ENCODE results near the gene HES2.
"Not testable (repeated sequence)": the region's sequence is repeated elsewhere in the genome, so short reads cannot be mapped to it uniquely, and the experiment has no call there.

HES2 gene

GRCh38 chr1:6453895-6454855, 34.5 kb upstream of the HES2 start:
- DNase-seq (ENCODE audit: low read depth): not testable (repeated sequence)

GRCh38 chr1:6450943-6451373, 31.2 kb upstream of the HES2 start:
- DNase-seq (ENCODE audit: low read depth): no peak

GRCh38 chr1:6450486-6450885, 30.8 kb upstream of the HES2 start:
- DNase-seq (ENCODE audit: low read depth): not testable (repeated sequence)

- no peak for DNase-seq (ENCODE audit: low read depth)
Measured at GRCh38 chr1:6450005-6450450, 30.3 kb upstream of the HES2 start.

- DNase-seq (ENCODE audit: low read depth): no peak
Measured at GRCh38 chr1:6448749-6449631, 29.3 kb upstream of the HES2 start.

DNA sequence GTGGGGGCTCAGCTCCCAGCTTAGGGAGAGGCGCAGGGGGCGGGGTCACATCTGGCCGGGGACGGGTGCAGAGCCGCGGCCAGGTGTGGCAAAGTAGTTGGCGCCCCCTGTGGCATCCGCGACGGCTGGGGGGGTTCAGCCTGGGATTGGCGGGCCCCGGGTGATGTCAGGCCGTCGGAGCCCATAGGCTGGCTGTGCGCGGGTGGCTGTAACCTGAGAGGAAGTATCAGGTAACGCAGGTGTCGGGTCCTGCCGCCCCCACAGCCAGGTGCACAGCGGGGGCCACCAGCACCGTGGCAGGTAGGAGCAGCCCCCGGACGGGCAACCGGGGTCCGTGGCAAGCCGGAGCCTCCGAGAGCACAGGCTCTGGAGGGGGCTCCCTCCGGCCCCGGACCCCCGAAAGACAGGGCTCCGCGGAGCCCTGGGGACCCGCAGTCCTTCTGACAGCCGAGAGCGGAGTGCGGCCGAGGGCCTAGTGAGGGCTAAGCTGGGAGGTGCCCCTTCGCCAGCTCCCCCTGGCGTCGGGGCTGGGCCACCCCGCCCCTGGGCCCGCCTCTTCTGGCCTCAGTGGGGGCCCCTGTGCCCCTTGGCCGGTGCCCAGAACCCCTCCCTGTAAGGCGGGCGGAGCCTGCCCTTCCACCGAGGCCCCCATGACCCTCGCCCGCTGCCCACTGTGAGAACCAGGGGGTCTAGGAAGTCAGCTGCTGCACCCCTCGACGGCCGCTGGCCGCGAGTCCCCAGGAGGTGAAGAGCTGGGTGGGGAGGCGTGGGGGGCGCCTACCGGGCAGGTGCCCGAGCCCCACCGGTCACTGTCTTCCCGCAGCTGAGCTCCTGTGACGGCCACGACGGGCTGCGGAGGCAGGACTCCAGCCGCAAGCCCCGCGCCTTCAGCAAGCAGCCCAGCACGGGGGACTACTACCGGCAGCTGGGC, 28.4 kb upstream of the HES2 start:
- no peak for DNase-seq (ENCODE audit: low read depth)

- DNase-seq (ENCODE audit: low read depth): no peak
Measured at GRCh38 chr1:6447016-6447817, 27.5 kb upstream of the HES2 start.

DNA sequence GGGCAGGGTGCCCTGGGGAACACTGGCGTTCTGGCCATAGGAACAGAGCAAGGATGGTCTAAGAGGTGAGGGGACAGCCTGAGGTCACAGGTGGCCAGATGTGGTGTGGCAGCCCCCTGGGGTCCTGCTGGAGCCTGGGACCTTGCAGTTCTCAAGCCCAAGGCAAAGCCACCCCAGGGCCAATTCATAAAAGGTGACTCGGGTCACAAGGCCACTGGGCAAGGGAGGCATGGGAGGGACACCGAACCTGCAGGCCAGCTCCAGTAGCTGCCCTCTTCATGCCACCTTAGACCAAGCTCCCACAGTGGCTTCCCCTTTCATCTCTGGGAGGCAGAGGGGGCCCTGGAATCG, 26.9 kb upstream of the HES2 start:
- DNase-seq (ENCODE audit: low read depth): no peak

DNA sequence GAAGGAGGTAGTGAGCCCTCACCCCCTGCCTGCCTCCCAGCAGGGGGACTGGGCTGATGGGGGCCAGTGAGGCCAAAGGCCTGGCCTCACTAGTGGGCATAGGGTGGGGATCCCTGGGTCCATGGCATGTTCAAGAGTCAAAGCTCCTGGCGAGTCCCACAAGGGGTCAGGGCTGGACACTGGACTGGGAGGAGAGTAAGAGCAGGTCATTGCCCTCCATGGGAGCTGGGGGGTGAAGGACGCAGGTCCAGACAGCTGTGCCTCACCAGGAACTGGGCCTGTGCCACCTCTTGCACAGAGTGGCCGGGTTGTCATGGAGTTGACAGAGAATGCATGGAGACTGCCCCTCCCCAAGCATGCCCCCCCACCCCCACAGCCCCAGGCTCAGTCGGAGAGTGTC, 26.2 kb upstream of the HES2 start:
- not testable (repeated sequence) for DNase-seq (ENCODE audit: low read depth)

- no peak for DNase-seq (ENCODE audit: low read depth)
Measured at GRCh38 chr1:6445062-6445763, 25.5 kb upstream of the HES2 start.

- no peak for DNase-seq (ENCODE audit: low read depth)
Measured at GRCh38 chr1:6444377-6444776, 24.7 kb upstream of the HES2 start.

DNA sequence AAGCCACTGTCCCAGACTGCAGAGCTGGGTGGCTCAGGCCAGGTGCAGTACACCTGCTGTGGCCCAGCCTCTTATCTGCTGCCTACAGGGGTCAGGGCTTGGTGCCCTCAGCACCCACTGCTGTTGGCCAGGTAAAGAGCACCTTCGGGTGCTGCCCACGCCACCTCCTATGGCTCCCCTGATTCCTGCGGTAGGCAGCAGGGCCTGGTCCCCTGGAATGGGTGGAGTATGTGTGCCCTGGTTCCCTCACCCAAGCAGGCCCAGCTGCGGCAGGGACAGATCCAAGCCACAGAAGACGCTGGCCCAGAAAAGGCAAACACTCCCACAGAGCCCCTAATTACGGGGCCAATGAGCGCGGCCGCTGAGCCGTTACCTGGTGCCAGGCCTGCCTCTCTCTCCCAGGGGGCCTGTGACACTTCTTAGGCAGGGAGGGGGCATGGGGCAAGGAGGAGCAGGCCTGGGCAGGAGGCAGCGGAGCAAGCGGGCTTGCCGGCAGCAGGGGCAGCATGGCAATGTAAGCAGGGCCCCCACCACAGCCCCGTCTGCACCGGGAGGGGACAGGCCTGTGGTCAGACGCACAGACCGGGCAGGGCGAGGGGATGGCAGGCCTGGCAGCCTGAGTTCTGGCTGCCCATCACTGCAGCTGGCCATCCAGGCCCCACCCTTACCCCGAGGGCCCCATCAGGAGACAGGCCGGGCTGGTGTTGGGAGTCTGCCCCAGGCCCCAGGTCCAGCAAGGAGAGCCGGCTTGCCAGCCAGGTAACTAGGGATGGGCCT, 23.8 kb upstream of the HES2 start:
- no peak for DNase-seq (ENCODE audit: low read depth)

DNA sequence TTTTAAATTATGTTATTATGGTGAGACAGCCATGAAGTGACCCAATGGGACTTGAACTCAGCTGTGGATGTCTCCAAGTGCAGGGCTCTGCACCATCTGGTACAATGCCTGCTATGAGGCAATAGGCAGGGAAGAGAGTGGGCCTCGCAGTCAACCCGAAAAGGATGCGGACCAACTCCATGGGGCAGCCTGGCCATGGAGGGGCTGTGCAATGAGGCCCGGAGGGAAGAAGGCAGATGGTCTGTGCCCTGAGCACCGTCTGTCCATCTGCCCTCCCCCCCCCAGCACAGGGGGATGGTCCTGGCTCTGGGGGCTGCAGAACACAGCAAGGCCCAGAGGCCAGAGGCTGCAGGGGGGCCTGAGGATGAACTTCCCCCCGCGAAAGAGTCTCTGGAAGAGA, 21.9 kb upstream of the HES2 start:
- DNase-seq (ENCODE audit: low read depth): no peak

DNA sequence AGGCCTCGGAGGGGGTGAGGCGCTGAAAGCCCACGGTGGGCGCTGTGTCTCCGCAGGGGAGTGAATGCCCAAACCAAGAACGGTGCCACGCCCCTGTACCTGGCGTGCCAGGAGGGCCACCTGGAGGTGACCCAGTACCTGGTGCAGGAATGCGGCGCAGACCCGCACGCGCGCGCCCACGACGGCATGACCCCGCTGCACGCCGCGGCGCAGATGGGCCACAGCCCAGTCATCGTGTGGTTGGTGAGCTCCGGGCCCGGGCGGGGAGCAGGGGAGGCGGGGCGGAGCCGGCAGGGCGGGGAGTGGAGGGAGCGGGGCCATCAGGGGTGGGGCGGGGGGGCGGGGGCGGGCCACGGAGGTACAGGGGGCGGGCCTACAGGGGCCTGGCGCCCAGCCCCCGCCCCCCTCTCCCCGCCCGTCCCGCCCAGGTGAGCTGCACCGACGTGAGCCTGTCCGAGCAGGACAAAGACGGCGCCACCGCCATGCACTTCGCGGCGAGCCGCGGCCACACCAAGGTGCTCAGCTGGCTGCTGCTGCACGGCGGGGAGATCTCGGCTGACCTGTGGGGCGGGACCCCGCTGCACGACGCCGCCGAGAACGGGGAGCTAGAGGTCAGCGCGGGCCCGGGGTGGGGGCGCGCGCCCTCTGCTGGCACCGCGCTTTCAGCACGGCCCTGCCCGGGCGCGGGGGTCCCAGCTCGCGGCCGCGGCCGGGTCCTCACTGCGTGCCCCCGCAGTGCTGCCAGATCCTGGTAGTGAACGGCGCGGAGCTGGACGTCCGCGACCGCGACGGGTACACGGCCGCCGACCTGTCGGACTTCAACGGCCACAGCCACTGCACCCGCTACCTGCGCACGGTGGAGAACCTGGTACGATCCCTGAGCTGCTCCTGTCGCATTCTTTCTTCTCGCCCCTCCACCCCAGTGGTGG, 20.7 kb upstream of the HES2 start:
- DNase-seq (ENCODE audit: low read depth): peak; percentile 57

DNA sequence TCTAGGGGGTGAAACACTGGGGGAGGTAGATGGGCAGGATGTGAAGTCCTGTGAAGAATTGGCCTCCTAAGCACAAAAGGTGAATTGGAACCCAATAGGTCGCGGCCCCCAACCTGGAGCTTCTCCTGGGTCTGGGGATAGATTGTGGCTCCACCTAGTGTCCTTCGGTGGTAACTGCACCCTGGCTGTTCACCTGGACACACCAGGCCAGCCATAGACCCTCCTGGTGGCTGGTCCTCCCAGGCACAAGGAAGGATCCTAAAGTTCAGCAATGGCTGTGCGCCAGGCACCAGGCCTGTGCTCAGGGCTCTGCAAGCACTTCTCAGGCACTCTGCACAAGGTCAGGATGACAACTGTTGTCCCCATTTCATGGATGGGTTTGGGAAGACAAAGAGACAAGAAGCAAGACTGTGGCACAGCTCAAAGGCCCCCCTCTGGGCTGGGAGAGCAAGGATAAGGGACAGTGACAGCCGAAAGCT, 18.4 kb upstream of the HES2 start:
- peak; percentile 41 for DNase-seq (ENCODE audit: low read depth)

DNA sequence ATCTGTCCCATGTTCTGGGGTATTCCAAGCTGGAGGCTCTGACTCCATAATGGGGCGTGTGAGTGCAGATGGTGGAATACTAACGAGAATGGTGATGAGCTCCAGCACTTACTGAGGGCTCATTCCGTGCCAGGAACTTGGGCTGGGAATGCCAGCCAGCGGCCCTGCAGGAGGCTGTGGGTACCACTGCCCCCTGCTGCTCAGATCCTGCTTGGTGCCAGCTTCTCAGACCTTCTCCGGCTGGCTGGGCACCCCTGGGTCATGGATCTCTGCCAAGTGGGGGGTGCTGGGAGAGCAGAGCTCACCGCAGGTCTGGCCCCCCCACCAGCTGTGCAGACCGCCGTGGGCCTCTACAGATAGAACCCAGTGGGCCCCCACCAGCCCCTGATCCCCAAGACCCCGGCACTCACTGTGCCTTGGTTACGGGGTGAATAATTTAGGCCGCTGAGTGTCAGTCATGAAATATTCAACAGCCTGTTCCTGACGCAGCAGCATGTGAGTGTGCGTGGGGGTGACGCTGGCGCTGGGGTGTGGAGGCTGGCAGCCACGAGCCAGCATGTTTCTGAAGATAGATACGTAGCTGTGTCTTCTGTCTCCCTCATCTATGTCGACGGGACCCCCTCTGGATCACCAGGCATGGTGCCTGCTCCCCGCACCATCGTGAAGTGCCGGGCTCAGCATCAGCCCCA, 17.4 kb upstream of the HES2 start:
- DNase-seq (ENCODE audit: low read depth): not testable (repeated sequence)

DNA sequence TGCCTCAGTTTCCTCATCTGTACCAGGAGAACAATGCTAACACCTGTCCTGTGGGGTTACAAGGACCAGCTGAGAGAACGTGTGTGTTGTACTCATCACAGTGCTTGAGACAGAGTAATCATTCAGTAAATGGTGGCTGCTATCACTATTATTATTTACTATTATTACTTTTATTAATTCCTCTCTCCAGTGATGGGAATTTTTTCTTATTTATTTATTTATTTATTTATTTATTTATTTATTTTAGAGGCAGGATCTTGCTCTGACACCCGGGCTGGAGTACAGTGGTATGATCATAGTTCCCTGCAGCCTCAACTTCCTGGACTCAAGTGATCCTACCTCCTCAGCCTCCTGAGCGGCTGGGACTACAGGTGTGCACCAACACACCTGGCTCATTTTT, 16.6 kb upstream of the HES2 start:
- DNase-seq (ENCODE audit: low read depth): not testable (repeated sequence)

DNA sequence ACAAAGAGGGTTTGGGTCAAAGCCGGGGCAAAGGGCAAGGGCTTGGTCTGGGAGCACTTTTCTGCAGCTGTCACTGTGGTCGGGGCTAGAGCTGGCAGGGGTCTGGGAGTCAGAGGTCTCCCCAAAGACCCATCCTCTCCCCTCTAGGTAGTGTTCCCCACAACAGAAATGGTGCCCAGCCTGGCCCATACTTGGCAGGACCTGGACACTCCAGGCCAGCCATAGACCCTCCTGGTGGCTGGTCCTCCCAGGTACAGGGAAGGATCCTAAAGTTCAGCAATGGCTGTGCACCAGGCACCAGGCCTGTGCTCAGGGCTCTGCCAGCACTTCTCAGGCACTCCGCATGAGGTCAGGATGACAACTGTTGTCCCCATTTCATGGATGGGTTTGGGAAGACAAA, 15.8 kb upstream of the HES2 start:
- DNase-seq (ENCODE audit: low read depth): no peak

All from stimulated activated CD8-positive, alpha-beta memory T cell treated with anti-CD3 and anti-CD28 coated beads, Interleukin-12 subunit alpha, Interleukin-12 subunit beta, amount 100 ng/mL, for 4 hours (primary cell).